Fibroblast of skin of back (primary cell): ENCODE results near the gene DBH.
A peak's percentile ranks its signal among the peaks of the same experiment; 100 is the strongest.

Experiments
- DNase-seq: peaks from one replicate; pipeline ENCODE4 v3.0.0-alpha.2; 2013

The DBH gene

DNA sequence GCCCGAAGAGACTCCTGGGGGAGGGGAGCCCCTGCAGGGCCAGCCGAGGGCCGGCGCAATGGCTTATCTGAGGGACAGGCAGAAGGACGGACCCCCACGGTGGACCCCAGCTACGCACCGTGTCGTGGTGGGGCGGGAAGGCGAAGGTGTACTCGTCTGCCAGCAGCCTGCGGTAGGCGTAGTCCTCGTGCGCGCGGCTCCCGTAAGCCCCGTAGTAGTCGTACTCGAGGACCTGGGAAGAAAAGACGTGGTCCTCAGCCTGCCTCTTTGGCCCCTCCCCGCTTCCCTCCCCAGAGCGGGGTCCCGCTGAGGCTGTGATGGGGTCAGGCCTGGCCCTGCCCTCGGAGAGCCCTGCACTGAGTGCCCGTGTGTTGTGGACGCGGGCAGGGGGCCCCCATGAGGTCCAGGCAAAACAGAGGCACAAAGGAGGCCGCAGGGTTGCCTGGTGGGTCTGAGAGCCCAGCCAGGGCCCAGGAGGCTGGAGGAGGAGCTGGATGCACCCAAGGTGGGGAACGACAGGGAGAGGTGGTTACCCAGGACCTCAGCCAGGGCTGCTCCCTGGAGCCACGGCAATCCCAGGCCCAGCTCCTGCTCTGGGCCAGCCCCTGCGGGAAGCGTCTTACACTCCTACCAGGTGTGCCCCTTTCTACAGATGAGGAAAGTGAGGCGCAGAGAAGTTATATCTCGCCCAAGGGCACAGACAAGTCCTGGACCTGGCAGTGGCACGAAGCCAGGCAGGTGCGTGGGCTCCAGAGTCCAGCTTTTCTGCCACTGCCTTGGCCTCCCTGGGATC, 66.8 kb downstream of the DBH start:
- no peak for DNase-seq

DNA sequence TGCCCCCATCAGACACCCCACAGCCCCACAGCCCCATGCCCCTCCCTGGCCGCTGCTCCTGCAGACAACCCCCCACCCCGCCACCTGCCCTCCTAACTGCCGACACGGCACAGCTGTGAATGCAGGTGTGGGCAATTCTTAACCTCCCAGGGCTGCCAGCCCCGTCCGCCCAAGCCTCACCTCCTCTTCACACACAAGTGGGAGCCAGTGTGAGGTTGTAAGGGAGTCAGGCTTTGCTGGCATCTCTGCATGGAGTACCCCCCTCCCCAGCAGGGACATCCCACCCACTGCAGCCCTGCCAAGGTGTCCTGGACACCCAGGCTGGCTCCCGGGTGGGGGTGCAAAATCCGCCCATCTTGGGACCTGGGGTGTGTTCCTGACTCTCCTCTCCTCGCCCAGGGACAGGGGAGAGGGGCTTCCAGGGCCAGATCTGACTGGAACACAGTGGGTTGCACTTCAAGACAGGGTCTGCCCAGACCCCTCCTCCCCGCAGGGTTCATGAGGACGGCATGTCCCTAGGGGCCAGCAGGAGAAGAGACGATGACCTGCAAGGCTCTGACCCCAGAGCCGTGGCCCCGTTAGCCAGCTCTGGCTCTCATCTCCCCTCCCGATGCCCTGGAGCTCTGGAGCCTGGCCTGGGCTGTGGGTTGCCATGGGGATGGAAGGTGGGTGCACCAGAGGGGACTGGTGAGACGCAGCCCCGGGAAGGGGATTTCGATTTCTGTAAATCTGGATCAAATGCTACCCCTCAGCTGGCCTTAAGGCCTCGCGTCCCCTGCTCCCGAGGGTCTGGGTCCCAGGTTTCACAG, 67.6 kb downstream of the DBH start:
- no peak for DNase-seq

DNA sequence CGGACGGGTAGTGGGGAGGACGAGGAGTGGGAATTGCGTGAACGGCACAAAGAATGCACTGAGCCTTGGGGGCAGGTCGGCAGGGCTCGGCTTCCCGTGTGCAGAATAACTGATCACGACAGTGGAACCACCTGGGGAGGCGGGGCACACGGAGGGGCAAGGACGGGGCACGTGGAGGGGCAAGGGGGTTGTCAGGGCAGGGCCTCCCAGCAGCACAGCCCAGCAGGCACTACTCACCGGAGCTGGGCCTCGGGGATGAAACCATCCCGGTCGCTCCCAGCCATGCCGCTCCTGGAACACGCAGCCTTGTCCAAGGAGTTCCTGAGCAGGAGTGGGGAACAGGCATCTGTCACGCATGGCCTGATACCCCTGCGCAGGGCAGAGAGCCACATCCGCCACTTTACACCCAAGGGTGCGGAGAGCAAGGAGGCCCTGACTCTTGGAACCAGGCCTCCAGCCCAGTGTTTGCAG, 68.6 kb downstream of the DBH start:
- no peak for DNase-seq

DNA sequence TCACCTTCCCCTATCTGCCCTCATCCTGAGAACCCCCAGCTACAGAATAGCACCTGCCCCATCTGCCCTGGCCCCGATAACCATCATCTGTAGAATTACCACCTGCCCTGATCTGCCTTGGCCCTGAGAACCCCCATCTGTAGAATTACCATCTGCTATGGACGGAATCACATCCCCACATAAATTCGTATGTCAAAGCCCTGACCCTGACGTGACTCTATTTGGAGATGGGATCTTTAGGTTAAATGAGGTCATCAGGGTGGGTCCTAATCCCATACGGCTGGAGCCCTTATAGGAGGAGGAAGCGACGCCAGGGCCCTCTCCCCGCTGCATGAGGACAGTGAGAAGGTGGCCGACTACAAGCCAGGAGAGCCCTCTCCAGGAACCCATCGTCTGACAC, 69.4 kb downstream of the DBH start:
- no peak for DNase-seq

DNA sequence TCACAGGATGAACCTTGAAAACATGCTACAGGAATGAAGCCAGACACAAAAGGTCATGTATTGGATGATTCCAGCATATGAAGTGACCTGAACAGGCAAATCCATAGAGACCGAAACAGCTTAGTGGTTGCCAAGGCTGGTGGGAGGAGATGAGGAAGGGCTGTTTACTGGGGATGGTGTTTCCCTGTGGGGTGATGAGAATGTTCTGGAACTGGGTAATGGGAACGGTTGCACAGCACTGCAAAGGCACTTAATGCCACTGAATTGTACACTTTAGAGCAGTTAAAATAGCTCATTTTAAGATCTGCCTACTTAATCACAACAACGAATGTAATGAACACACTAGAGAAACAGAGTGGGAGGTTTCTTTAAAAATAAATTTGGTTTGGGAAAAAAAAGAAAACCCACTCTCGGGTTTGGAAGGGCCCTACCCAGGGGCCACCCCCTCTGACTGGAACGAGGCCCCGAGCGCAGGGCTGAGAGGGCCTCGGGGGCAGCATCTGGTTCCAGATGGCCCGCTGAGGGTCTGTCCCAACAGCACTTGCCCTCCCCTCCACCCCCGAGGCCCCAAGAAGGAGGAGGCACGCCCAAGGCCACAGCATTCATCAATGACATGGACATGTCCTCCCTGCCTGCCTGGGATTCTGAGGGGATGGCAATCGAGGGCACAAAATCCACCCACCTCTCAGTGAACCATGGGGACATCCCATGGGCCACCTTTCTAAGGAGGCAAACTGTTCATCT, 70.3 kb downstream of the DBH start:
- no peak for DNase-seq

DNA sequence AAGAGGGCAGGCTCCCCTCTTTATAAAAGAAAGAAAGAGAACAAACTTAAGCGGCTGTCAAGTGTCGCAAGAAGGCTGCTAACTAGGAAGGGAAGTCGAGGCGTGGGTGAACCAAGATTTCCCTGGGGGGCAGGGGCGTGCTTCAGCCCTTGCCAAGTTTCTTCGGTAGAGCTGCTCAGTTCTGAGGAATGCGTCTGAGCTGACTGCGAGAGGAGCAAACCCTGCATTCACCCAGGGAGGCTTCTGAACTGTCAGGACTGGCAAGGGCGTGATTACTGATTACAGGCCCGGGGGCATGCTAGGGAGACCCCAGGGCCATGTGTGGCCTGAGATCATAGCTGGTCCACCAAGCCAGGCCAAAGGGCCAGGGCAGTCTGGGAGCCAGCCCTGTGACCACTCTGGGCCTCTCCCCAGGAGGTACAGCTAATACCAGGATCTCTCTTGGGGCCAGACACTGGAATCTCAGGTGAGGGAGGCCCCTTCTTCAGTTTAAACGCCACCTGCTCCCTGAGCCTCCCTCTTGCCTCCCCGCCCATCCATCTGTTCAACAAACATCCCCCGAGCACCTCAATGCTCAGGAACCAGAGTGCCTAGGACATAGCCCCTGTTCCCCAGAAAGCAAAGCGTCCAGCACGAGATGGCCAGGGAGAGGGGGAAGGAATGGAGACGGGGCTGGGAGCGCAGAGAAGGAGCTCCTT, 71.1 kb downstream of the DBH start:
- peak; percentile 73 for DNase-seq

DNA sequence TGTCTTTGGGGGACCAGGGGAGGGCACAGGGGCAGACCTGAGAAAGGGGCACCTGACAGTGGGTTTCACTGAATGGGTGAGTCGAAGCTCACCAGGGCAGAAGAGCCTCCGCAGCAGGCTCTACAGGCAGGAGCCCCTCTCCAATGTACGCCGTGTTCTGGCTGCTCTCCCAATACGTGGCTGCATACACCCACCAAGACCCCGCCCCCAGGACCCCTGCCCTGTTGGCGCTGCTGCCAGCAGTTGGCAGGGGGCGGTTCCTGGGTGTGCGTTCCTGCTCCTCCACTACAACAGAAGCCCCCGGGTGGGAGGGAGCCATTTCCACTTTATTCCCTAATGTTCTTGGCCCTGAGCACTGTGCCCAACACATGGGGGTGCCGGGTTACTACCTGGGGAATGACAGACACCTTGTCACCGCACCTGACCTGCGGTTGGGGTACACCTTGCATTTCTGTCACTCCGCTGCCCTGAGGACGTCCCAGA, 71.6 kb downstream of the DBH start:
- DNase-seq = no peak

DNA sequence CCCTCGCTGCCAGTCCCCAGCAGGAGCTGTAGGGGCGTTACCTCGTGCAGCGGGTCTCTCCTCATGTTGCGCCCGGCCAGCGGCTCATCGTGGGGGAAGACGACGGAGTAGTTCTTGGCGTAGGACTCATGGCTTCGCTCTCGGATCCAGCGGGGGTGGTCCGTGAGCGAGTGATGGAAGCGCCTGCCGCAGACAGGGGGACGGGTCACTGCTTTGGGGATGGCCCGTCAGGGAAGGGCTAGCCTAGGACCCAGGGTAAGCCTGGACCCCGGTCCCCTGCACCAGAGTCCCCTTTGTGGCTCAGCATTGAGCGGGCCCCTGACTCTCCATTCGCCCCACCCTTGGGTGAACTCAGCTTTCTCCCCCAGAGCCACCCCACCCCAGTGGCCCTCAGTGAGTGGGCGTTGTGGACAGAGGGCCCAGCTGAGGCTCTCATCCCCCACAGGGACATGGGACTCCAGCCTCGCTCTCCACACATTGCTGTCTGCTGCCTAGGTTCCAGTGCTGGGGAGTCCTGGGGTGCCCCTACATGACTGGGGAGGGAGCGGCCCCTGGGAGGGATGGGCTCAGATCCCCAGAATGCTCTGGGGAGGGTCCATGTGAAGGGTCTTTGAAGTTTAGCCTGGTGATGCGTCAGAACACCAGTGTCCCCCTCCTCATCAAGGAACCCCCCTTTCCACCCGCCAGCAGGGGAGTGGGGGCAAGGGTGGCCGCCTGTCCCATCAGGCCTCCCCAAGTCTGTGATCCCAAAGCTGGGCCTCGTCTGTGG, 72.3 kb downstream of the DBH start:
- no peak for DNase-seq
